HG02588 (cell line): ENCODE measurements around the gene PHACTR3.

Experiments
- ATAC-seq: cut with Tn5 transposase; IDR thresholded peaks from one replicate; pipeline ENCODE4 v1.9.1; 2021; ENCODE audit warnings: mild to moderate bottlenecking, moderate library complexity; ENCODE audit not compliant: unreplicated experiment

PHACTR3 gene

DNA sequence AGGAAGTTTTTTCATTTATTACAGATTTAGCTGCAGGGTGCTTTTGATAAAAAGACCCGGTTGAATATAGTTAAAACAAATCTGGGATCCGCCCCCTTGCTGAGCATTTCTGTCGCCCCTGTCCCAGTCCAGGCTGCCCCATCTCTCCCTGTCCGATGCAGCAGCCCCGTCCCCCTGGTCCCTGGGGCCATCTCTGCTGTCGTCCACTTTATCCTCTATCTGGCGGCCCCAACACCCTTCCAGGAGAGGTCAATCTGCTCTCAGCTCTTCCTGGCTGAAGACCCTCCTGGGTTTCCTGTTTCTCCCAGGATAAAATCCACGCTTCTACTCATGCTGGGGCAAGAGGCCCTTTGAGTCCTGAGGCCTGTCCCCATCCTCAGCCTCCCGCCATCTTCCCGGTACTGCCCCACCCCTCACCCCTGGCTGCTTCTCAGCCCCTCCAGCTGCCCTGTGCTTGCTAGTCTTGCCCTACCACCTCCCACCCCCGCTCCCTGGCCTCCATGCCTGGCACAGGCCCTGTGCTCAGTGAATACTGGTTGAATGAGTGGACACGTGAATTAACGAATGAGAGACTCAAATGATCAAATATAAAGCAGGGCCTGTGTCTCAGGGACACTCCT is 16.0 kb upstream of the PHACTR3 start:
- no peak for ATAC-seq

DNA sequence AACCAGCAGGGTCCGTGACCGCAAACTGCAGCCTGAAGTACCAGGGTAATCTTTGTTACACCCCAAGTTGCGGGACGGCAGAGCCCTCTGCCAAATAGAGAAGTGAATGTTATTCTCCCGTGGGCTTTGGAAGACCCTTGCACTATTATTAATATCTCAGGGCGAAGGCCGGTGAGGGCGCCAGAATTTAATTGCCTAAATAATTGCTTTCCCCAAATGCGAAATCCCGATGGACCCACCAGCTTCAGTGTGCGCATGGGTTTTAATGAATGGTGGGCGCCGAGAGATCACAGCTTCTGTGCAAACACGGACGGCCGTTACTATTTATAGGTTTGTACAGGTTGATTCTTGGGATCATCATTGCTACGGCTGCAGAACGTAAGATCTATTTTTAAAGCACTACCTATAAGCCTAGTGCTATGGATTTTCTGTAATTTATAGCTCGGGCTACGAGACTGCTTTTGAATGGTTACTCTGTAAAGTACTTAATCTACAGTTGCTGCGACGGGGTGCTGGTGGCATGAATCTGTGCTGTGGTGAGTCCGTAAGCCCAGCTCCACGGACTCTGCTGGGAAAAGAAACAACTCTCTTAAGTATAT is 15.2 kb upstream of the PHACTR3 start:
- ATAC-seq: no peak

DNA sequence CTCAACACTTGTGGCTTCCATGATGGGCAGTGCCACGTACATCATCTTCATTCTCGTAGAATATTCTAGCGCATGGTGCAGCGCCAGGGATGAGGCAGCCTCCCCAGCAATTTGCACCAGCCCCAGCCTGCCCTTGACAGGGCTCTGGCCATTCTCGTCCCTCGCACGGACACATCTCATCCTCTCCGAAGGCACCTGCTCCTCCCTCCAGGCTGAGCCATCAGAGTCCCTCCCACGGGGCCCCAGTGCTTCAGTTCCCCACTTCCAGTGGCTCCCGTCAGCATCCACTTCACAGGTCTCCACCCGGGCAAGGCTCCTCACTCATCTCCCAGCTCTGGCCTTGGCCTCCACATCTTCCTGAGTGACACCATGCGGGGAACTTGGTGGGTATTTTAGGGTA is 13.3 kb upstream of the PHACTR3 start:
- ATAC-seq: no peak

DNA sequence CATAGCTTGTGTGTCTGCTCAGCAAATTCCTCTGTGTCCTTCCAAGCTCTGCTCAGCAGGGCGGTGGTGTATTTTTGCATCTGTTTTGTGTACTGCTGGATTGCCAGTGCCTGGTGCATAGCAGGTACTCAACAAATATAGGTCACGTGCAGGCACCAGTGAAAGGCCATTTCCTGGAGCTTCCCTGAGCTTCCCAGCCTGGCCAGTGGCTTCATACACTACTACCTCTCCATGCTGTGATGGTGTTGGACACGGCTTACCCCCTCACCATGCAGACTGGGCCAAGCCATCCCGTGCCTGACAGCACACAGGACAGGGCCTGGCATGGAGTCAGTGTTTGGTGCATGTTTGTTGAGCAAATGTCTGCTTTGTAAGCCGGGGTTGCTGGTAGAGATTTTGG is 7.7 kb upstream of the PHACTR3 start:
- ATAC-seq: no peak

DNA sequence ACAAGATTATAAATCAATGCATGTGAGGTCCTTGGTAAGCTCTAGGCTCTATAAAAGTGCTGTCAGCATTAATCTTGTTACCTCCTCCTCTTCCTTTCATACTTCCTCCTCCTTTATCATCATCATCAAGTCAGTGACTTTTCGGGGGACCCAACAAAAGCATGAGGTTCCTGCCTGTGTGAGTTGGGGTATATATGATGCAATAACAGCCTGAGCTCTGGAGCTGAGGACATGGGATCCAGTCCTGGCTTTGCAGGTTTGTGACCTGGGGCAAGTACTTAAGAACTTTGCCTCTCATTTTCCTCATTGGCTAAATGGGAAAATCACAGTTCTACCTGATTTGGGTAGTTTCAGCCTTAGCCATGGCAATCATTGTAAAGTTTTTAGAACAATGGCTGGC is 7.1 kb upstream of the PHACTR3 start:
- ATAC-seq: no peak

DNA sequence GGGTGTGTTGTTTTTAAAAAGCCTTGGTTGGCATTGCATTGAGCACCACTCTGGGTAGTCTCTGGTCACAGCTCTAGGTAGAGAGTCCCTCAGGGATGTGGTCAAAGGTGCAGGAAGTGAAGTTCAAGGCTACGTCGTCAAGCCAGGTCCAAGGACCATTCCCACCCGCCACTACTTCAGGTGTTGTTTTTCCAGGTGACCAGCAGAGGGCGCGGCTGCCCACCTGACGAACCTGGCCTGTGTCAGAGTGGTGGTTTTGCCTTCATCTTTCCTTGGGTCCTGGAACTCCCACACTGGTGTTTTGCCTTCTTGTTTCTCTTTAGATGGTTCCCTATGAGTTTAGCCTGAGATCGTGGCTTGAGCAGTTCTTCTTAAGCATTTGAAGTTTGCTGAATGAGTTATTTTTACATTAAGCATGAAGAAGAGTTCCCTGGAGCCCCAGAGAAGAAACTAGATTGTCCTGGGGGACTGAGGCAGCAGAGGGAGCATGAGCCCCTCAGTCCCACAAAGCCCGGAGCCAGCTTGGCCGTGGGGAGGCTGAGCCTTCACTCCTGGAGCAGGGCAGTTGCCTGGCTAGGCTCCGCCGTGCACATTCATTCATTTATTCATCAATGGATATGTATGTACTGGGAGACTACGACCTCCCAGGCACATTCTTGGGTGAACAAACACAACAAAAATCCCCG is 5.6 kb upstream of the PHACTR3 start:
- ATAC-seq: no peak

DNA sequence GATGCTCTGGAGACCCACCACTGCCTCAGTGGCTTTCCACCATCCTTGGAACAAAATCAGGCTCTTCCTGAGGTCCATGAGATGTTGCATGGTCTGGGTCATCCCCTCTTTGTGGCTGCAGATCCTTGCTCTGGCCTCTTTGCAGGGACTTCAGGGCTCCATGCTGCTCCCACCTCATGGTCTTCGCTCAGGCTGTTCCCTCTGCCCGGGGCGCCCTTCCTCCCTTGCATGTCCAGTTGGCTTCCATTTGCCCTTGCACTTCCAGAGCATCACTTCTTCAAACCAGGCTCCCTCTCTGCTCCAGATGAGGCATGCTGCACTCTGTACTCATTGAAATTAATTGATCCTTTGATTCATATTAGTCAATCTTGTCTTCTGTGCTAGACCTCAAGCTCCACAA is 4.4 kb upstream of the PHACTR3 start:
- no peak for ATAC-seq

DNA sequence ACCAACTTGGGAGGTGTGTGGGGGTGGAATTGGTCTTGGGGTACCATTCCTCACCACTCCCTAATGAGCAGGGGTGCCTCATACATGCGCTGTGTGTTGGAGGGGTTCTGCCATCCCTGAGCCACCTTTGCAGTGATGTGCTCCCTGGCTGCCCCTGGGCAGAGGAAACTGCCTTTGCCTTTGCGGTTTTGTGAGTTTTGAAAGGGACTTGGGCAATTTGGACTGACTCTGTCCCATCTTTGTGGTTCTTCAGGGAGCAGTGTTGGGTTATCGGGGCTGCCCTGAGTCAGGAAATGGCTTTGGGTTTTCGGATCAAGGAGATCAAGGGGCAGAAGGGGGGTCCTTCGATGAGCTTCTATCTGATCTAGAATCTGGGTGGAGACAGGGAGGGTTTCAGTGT is 3.9 kb upstream of the PHACTR3 start:
- no peak for ATAC-seq

DNA sequence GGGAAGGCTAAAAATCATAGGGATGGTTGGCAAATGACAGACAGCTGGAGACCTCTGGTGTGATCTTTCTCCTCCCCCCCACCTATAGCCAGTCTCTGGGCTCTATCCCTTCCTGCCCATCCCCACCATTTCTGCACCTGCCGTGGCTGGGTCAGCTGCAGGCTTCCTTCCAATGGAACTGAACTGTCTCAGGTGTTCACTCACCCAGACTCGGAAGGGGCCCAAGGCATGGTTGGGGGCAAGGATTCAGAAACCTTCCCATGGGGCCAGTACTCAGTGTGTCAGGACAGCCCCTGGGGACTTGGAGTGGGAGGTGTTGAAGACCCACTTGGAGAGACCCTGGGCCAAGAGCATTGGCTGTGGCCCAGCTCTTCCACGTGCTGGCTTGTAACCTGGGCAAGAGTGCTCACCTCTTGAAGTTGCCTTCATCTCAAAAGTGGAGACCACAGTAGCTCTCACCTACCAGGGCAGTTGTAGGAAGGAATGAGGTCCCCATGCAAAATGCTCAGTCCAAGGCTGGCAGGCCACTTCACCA is 1.7 kb upstream of the PHACTR3 start:
- no peak for ATAC-seq

DNA sequence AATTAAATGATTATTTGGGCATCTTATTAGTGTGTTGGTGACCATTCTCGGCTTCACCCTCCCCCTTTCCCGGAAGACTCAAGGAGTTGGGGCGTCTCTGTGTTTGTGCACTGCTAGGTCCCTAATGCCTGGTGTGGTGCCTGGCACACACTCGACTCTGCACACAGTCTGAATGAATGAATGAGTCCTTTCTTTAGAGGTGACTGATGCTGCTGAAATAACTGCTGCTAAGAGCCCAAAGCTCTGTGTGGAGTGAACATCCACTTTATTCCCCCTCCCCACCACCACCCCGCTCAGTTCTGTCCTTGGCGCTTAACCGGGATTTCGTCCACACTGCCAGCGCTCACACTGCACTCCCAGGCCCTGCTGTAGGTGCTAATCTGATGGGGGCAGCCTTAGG is 1.2 kb upstream of the PHACTR3 start:
- no peak for ATAC-seq

DNA sequence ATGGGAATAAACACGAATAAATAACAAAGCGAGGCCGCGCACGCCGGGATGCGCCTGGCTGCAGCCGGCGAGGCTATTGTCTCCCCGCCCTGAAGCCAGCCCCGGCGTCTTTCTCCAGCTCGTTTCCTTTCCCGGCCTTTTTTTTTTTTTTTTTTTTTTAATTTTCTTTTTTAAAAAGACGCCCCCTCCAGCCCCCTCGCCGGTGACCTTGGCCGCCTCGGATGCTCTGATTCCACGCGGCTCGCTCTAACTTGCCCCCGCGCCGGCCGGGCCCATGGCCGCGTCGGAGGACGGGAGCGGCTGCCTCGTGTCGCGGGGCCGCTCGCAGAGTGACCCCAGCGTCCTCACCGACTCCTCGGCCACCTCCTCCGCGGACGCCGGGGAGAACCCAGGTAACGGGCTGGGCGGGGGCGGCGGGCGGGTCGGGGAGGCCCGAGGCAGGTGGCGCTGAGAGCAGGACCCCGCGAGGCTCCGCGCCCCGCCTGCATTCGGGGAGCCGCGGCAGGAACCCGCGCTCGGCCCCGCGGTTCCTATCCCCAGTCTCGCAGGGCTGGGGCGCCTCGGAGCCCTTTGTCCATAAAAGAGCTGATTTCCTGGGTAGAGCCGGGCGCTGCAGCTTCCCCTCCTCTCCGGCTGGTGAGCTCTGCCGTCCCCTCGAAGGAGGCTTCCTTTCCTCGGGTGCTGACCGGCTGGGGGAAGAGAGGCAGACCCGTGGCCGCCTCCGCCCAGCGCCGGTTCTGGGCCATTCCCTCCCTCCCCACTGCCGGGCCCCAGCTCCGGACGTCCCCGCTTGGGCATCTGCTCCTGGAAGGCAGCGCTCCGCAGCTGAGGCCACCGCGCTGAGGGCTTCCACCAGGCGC is 631 bp downstream of the PHACTR3 start:
- ATAC-seq: no peak

DNA sequence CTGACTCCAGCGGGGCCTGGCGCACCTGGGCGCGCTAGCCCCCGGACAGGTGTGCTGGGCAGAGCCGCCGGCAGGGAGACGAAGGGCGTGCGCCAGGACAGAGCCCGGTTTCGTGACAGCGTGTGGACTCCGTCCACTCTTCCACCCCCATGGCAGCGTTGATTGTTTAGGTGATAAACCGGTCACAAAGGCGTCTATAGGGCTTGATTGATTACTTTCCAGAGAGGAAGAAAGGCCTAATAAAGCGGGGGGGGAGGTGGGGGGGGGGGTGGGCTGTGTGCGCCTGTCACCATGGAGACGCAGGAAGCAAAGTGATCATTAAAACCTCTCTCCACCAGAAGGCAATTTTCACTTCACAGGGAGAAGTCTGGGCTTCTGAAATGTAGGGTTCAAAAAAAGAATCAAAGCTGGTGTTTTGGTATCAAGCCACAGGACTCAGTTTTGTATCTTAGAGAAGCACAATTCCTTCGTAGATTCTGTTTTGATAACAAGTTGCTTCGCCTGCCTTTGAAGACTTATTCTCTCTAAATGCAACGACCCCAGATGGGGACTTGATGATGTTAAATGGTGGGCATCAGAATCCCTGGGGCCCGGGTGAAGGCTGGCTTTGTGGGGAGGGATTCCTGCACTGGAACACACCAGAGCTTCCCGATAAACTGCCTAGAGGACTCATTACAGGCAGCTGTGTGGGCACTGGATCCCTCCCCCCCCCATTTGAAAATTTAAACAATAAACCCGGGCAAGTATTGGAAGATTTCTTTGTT is 1.4 kb downstream of the PHACTR3 start:
- no peak for ATAC-seq

DNA sequence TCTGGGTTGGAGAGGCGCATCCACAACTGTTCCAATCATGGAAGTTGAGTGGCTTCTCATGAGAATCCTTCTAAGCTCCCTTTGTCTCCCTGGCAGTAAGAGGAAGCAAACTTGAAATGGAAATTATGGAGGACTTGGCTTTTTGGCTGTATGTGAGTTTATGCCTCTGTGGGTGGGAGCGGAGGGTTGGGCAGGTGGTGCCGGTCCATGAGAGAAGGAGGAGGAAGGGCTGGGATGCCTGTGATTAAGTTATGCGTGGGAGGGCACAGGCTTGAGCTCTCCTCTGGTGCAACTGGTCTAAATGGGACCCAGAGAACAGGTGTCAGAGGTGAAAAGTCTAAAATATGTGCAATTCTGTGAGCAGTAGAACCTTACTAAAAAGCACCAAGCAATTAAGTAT is 2.2 kb downstream of the PHACTR3 start:
- no peak for ATAC-seq

DNA sequence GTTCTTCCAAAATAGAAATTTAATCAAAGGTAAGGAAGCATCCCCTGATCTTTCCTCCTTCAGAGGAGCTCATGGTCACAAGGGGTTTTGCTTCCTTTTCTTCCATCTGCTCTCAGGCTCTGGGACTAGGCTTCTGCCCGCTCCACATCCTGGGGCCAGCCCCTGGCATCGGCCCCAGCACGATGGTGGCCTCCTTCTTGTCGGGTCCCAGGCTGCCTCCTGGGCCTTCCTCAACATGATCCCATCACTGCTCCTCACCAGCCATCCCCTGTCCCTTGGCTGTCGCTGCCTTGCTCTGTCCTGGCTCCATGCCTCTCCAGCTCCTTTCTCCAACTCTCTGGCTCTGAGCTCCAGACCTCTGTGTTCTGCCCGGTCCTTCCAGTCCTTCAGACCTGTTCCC is 4.1 kb downstream of the PHACTR3 start:
- ATAC-seq: no peak

DNA sequence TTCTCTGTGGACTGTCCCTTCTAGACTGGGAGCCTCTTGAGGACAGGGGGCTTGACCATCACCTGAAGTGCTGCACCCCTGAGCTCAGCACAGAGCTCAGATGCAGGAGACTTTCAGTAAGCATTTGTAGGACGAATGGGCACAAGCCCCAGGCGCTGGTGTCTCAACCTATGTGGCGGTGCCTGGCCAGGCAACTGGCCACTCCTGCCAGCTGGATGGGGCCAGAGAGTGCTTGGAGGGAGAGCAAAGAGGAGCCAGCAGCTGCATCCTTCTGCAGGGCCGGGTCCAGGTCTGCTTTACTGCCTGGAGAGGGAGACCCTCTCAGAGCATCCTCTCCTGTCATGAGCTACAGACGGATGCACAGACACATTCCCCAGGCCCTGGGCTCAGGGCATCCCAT is 4.5 kb downstream of the PHACTR3 start:
- no peak for ATAC-seq

DNA sequence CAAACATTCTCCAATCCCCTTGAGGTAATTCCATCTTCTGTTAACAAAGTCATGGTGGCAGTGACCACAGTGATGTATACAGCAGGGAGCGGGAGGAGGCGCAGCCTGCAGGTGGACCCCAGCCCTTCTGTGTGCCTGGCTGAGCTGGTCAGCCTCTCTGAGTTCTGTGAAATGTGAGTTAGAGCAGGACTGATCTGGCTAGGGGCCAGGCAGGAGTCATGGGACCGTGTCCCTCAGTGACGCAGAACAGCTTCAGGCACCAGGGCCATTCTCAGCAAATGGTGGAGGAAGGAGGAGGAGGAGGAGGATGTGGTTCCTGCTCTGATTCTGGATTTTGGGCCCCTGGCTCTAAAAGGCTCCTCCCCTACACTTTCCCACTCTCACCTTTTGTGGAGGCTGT is 6.9 kb downstream of the PHACTR3 start:
- ATAC-seq: no peak

DNA sequence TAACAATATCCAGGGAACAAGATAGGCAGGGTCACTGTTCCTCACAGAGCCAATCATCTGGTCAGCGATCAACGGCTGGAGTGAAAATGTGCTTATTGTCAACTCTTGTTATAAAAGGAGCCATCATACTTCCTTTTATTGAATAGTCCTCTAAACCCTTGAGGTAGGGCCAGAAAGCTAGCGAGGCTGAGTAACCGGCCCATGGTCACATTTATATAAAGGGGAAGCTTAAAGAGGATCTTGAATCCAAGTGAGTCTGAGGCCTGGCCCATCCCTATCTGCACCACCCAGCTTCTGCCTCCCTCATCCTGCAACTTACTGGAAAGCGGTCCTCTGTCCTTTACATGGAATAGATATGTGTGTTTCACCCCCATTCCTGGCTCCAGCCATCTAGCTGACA is 9.5 kb downstream of the PHACTR3 start:
- ATAC-seq: no peak

DNA sequence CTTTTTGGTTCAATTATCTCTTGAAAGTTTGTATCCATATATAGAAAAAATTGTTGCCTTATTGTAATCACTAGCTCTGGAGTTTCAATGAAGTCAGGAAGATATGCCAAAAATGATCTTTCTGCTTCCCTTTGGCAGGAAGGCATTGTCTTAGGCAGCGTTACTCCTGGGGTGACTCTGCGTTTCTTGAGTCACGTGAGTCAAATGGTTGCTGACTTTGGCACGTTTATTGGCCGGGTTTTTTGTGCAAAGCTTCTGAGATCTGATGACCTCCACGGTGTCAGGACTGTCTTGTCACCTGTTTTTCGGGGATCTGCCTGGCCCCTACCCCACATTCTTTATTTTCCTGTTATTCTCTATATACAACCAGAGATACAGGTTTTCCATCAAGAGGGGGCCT is 10.4 kb downstream of the PHACTR3 start:
- ATAC-seq: no peak

DNA sequence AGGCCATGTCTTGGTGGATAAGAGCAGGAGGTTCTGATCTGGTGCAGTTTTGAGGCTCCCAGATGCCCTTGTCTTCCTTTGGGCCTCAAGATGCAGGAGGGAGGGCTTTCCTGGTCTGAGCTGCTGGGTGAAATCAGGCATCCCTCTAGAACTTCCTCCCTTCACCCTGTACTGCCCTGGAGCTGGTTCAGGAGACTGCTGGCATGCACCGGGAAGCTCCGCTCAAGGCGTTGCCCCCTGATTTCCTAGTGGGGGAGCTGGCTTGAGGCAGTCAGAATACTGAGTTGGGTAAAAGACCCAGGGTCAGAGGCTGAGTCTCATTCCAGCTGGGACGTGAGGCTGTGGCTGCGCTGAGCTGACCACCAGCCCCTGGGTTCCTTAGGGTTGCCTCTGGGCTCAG is 12.0 kb downstream of the PHACTR3 start:
- no peak for ATAC-seq

DNA sequence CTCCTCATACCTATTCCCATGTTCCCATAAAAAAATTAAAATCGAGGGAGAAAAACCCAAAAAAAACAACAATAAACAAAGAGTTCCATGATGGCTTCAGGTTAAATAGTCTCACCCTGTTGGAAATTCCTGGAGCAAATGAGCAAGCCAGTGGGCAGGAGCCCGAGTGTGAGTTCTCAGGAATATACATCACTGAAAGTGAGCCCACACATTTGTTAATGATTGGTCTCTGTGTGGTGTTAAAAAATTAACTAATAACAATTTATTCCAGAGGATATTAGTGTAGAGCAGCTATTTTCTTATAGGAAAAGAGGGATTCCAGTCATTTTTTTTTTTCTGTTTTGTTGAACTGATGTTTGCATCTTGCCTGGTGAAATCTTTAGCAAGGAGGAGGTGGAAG is 12.9 kb downstream of the PHACTR3 start:
- no peak for ATAC-seq

DNA sequence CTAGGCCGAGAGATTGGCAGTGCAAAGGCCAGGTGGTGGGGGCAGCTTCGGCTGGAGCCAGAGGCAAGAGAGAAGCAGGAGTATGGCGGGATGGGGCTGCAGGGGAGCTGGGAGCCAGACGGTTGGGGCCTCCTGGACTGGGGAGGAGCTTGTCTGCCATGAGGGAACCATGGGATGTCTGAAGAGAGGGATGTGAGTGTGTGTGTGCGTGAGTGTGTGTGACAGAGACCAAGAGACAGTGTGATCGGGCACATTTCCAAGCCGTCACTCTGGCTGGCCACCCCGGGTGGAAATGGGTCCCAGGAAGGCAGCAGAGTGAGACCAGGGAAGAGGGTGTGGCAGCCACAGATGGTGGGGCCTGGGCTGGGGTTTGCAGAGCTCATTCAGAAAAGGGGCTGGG is 13.8 kb downstream of the PHACTR3 start:
- ATAC-seq: no peak
